ENCODE data around the gene LBHD1. TPM values are rescaled to one million over a fixed set of nuclear protein-coding genes. Genes with fewer than 3 reads are reported as not detected.

Gene LBHD1
- total and polyA plus RNA-seq, 2 of the 4 experiments (the other 2 are of a cell fraction), result 1.6 to 4.0 TPM

GRCh38 chr11:62644220-62644619 lies 27.8 kb downstream of the LBHD1 start:
- Histone ChIP-seq H2BK120ac (ENCODE audit: low read depth, low read length) (no peak overlapping the region), H3K36me3 (ENCODE audit: control insufficient read depth, insufficient read depth, low read length) (peaks cover 36% of the 10 kb centered on the region), H3K9ac (ENCODE audit: low read depth, low read length) (no peak overlapping the region), H3K79me1 (ENCODE audit: low read depth in 1 of 2, low read length in 2 of 2) (peaks cover 5 to 49% of the 10 kb centered on the region in 2 experiments; a peak in 3 of 4 replicates), H2BK15ac (ENCODE audit: low read depth, low read length) (no peak overlapping the region), H3K4ac (ENCODE audit: low read depth, low read length) (no peak overlapping the region), H2AK9ac (replicated peaks; ENCODE audit: low read depth, low read length, poor library complexity) (no peak overlapping the region), H4K8ac (ENCODE audit: low read depth in 2 of 2, low read length in 2 of 2) (no peak overlapping the region), H3K4me1 (ENCODE audit: control insufficient read depth, insufficient read depth, low read length) (peaks cover 6% of the 10 kb centered on the region; the same call in 1 of the 2 replicates), H3K14ac (replicated peaks; ENCODE audit: low read depth, low read length) (no peak overlapping the region), H3K27ac (ENCODE audit: insufficient read depth, low read length) (no peak overlapping the region), H3K9me3 (ENCODE audit: control insufficient read depth, insufficient read depth, low read length) (no peaks in the 10 kb centered on the region), H3K27me3 (ENCODE audit: control insufficient read depth, insufficient read depth, low read length) (no peaks in the 10 kb centered on the region), H3K18ac (ENCODE audit: low read depth, low read length) (no peak overlapping the region), H4K20me1 (ENCODE audit: insufficient read depth, low read length) (peaks cover 23% of the 10 kb centered on the region; the same call in 1 of the 2 replicates), H2AFZ (replicated peaks; ENCODE audit: low read length, poor library complexity) (no peak overlapping the region), H3K23ac (ENCODE audit: low read depth, low read length) (no peak overlapping the region), H3K4me3 (ENCODE audit: insufficient read depth, low read depth, low read length) (no peak overlapping the region), H2BK5ac (ENCODE audit: low read depth, low read length, poor library complexity, severe bottlenecking) (no peak overlapping the region), H3K56ac (ENCODE audit: extremely low read depth, insufficient read depth, low read length) (no peak overlapping the region), H3K4me2 (ENCODE audit: low read depth, low read length) (no peak overlapping the region), H2BK20ac (ENCODE audit: low read depth, low read length) (no peak overlapping the region), H4K5ac (ENCODE audit: low read depth, low read length) (no peak overlapping the region), H2AK5ac (ENCODE audit: low read depth, low read length) (no peak overlapping the region), H3K9me1 (ENCODE audit: insufficient read depth, low read length) (peaks cover 9% of the 10 kb centered on the region; the same call in 1 of the 2 replicates), H4K91ac (ENCODE audit: insufficient read depth, low read depth, low read length) (no peak overlapping the region)
- dilution Hi-C loops (cut with HindIII; ENCODE audit: low sequenced_read_pairs, unreplicated experiment) (no loop called here), intact Hi-C loops (cut with micrococcal nuclease) (no loop called here), in situ Hi-C loops (cut with MboI; ENCODE audit: low sequenced_read_pairs) (no loop called here)
- BruUV-seq (replicated peaks), result no TSS peak
- POLR2A ChIA-PET (ENCODE audit: unreplicated experiment), result no interaction called here
- TF ChIP-seq RAD21 (IDR thresholded peaks at IDR 0.05; ENCODE audit: low read length) (no peak), CHD1 (IDR thresholded peaks at IDR 0.05; ENCODE audit: low read depth, low read length) (no peak), BHLHE40 (IDR thresholded peaks at IDR 0.05; ENCODE audit: low read depth, low read length) (no peak), MXI1 (IDR thresholded peaks at IDR 0.05; ENCODE audit: borderline replicate concordance, low read depth, low read length) (no peak), SMC3 (IDR thresholded peaks at IDR 0.05; ENCODE audit: low read depth, low read length) (no peak), RCOR1 (IDR thresholded peaks at IDR 0.05; ENCODE audit: insufficient replicate concordance, low read length) (no peak), ELK1 (IDR thresholded peaks at IDR 0.05; ENCODE audit: borderline replicate concordance, low read depth, low read length) (no peak), CTCF (conservative IDR thresholded peaks at IDR 0.05; ENCODE audit: low read depth, low read length) (no peak), NFE2L2 (IDR thresholded peaks at IDR 0.05; ENCODE audit: low read depth, low read length) (no peak), MAZ (IDR thresholded peaks at IDR 0.05; ENCODE audit: borderline replicate concordance, low read depth, low read length) (no peak), CEBPB (IDR thresholded peaks at IDR 0.05; ENCODE audit: low read depth, low read length) (no peak), RFX5 (IDR thresholded peaks at IDR 0.05; ENCODE audit: low read depth, low read length) (no peak), FOS (IDR thresholded peaks at IDR 0.05; ENCODE audit: low read depth, low read length) (no peak), POLR2A (IDR thresholded peaks at IDR 0.05; ENCODE audit: low read depth, low read length) (no peak), USF2 (IDR thresholded peaks at IDR 0.05; ENCODE audit: low read depth, low read length) (no peak), MAFK (IDR thresholded peaks at IDR 0.05; ENCODE audit: low read depth, low read length) (no peak)
- no CpG with 5 or more reads among the region's 8 CpGs for WGBS, 2 experiments (ENCODE audit: extremely low coverage in 2 of 2, insufficient read length in 1 of 2)
- ATAC-seq (ENCODE audit: low read depth), result no peak
- no peak for DNase-seq
- CTCF ChIA-PET, result interaction anchor here (1.1 kb wide), 1 partner anchor 21 kb away, joined by 3 read pairs; no protein-coding TSS in a partner anchor
